PC-9 (cell line): ENCODE data around the gene HIBADH. TPM values are rescaled to one million over a fixed set of nuclear protein-coding genes. Genes with fewer than 3 reads are reported as not detected.

Experiments
- BruUV-seq: library from RNA; stranded (reverse); fragments of 400-500 nt; replicated peaks from 2 replicates; lab custom pipeline; 2021; lab: Mats Ljungman, UMichigan
- CTCF ChIA-PET: fragments of 300-600 bp; sonication (Branson Sonifier 250); formaldehyde crosslinking; loops from one replicate; lab custom pipeline; 2022; ENCODE audit warnings: antibody characterized with exemption; lab: Charles Lee
- POLR2A ChIA-PET: fragments of 300-600 bp; sonication (Branson Sonifier 250); formaldehyde crosslinking; loops from one replicate; lab custom pipeline; 2022; ENCODE audit warnings: antibody characterized with exemption; ENCODE audit not compliant: unreplicated experiment; lab: Charles Lee
- DNase-seq, 2 experiments: peaks; one replicate each; pipeline versions ENCODE4 v3.0.0 to v3.0.0-alpha.2; 2015 to 2022; ENCODE audit warnings: mixed read lengths in 1 of 2
- H2AFZ ChIP-seq: fragments of 200-600 bp; sonication (generic); 2 replicates; pipeline ENCODE4 v1.8.1; 2017; ENCODE audit warnings: antibody characterized with exemption
- H3F3A ChIP-seq: fragments of 200-600 bp; sonication (generic); 2 replicates; pipeline ENCODE4 v1.8.1; 2017; ENCODE audit warnings: antibody characterized with exemption, mild to moderate bottlenecking, low read depth; ENCODE audit not compliant: insufficient read depth
- H3K27ac ChIP-seq: fragments of 200-600 bp; sonication (generic); 2 replicates; pipeline ENCODE4 v1.6.1; 2016; ENCODE audit warnings: mixed run types
- H3K27me3 ChIP-seq: fragments of 200-600 bp; sonication (generic); 2 replicates; pipeline ENCODE4 v1.6.1; 2016; ENCODE audit warnings: low read depth, mixed run types; ENCODE audit not compliant: insufficient read depth
- H3K36me3 ChIP-seq: fragments of 200-600 bp; sonication (generic); 2 replicates; pipeline ENCODE4 v1.6.1; 2016; ENCODE audit warnings: low read depth, mixed run types
- H3K4me1 ChIP-seq: fragments of 200-600 bp; sonication (generic); replicated peaks from 2 replicates; pipeline ENCODE4 v1.6.1; 2016; ENCODE audit warnings: mixed run types; ENCODE audit not compliant: insufficient read depth
- H3K4me2 ChIP-seq: fragments of 200-600 bp; sonication (generic); 2 replicates; pipeline ENCODE4 v1.6.1; 2017; ENCODE audit warnings: mixed run types
- H3K4me3 ChIP-seq: fragments of 200-600 bp; sonication (generic); 2 replicates; pipeline ENCODE4 v1.6.1; 2016; ENCODE audit warnings: mixed run types
- H3K79me2 ChIP-seq: fragments of 200-600 bp; sonication (generic); 2 replicates; pipeline ENCODE4 v1.6.1; 2017; ENCODE audit warnings: low read depth, mixed run types
- H3K9me2 ChIP-seq: fragments of 200-600 bp; sonication (generic); 2 replicates; pipeline ENCODE4 v1.8.1; 2017; ENCODE audit warnings: mild to moderate bottlenecking; ENCODE audit not compliant: insufficient read depth
- H3K9me3 ChIP-seq: fragments of 200-600 bp; sonication (generic); 2 replicates; pipeline ENCODE4 v1.8.1; 2016; ENCODE audit warnings: low read depth; ENCODE audit not compliant: insufficient read depth
- H4K20me1 ChIP-seq: fragments of 200-600 bp; sonication (generic); 2 replicates; pipeline ENCODE4 v1.8.1; 2017; ENCODE audit not compliant: insufficient read depth
- EZH2 ChIP-seq: fragments of 200-600 bp; sonication (generic); IDR thresholded peaks from 2 replicates; pipeline ENCODE4 v1.8.0; 2017; ENCODE audit warnings: antibody characterized with exemption, low read depth
- intact Hi-C: fragments of 100-400 bp; cut with micrococcal nuclease; formaldehyde crosslinking; loops from one replicate; pipeline ENCODE4 v1.10.0; 2022; ENCODE audit not compliant: unreplicated experiment
- total RNA-seq: library from RNA; stranded (reverse); gene quantifications from 2 replicates; pipeline ENCODE4 v1.2.3, GENCODE V29; 2021
- TF ChIP-seq, protein P1 (sequence below): fragments of 200-600 bp; sonication (generic); conservative IDR thresholded peaks from 2 replicates; pipeline ENCODE4 v1.6.1; 2017; ENCODE audit warnings: mixed run types, antibody characterized with exemption, mild to moderate bottlenecking, moderate library complexity

The HIBADH gene
- total RNA-seq, 1 experiment from 2014 or later, result 73.9 TPM

DNA sequence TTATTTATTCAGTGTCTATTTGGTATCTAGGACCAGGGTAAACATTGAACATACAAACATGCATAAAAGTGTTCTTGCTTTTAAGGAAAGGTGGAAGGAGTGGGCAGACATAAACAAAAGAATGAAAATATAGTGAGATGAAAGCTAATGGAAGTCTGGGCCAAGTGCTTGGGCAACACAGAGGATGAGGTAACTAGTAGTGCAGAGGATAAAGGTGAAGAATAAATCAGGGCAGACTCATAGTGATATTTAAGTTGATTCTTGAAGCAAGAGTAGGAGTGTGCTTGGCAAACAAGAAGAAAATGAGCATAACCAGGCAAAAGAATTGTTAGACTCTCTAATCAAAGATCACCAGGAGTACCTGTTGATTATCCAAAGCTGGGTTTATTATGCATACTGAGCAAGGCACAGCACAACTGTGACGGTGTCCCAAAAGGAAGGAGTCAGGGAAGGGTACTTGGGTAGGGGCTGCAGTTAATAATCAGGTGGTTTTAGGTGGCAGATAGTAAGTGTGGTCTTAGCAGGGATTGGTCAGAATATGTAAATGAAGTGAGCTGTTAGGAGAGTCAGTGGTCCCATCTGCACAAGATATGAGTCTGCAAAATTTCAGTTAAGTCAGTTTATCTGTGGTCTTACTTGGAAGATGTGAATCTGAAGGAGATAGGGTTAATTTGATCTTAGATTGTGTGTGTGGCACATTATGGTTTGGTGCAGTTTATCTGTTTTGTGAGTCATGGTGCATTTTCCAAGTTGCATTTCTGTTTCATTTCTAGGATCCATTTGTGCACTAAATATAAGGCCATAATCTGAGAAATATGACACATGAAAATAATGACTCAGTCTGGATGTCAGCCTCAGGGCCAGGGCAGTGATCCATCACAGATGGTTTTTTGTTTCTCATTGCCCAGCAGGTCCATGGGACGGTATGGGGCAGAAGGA lies 46.7 kb upstream of the HIBADH start:
- DNase-seq, result peak; percentile 24 to 64
- Histone ChIP-seq H3K4me2 (peak overlapping the region; percentile 6; the same call in 1 of the 2 replicates), H3K4me3 (no peak overlapping the region), H3K9me3 (0 out of 2 replicates have a peak, but pooled peaks cover 4% of the 10 kb centered on the region), H3K27me3 (no peaks in the 10 kb centered on the region), H3K4me1 (peaks cover 15% of the 10 kb centered on the region), H3K36me3 (no peaks in the 10 kb centered on the region), H2AFZ (no peak overlapping the region; the same call in 1 of the 2 replicates), H3K79me2 (no peaks in the 10 kb centered on the region), H3K9me2 (no peaks in the 10 kb centered on the region), H3F3A (peaks cover 5% of the 10 kb centered on the region; the same call in 1 of the 2 replicates), H3K27ac (no peak overlapping the region), H4K20me1 (no peaks in the 10 kb centered on the region)
- intact Hi-C loops, result no loop called here
- TF ChIP-seq, protein P1, sequence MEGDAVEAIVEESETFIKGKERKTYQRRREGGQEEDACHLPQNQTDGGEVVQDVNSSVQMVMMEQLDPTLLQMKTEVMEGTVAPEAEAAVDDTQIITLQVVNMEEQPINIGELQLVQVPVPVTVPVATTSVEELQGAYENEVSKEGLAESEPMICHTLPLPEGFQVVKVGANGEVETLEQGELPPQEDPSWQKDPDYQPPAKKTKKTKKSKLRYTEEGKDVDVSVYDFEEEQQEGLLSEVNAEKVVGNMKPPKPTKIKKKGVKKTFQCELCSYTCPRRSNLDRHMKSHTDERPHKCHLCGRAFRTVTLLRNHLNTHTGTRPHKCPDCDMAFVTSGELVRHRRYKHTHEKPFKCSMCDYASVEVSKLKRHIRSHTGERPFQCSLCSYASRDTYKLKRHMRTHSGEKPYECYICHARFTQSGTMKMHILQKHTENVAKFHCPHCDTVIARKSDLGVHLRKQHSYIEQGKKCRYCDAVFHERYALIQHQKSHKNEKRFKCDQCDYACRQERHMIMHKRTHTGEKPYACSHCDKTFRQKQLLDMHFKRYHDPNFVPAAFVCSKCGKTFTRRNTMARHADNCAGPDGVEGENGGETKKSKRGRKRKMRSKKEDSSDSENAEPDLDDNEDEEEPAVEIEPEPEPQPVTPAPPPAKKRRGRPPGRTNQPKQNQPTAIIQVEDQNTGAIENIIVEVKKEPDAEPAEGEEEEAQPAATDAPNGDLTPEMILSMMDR, result no peak
- TF ChIP-seq EZH2, result no peak
- no TSS peak for BruUV-seq
- ChIA-PET CTCF (no interaction called here), POLR2A (interaction anchor here (0.6 kb wide), 2 partner anchors 20 to 561 kb away, joined by 3 to 6 read pairs; no protein-coding TSS in a partner anchor)

DNA sequence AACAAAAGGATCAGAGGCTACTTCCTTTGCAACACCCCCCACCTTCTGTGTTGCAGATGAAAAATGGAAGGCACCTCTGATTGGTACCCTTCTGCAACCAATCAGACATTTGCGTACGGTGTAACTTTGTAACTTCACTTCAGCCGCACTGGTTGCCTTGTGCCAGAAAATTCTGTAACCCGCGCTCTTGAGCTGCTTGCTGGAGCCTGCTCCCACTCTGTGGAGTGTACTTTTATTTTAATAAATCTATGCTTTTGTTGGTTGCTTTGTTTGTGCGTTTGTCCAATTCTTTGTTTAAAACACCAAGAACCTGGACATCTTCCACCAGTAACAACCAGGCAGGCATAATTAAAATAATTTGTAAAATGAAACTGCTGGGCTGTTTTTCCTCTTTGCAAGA lies 45.8 kb upstream of the HIBADH start:
- intact Hi-C loops, result no loop called here
- Histone ChIP-seq H3K79me2 (no peaks in the 10 kb centered on the region), H2AFZ (no peak overlapping the region), H4K20me1 (no peaks in the 10 kb centered on the region), H3K27me3 (no peaks in the 10 kb centered on the region), H3F3A (peaks cover 5% of the 10 kb centered on the region; the same call in 1 of the 2 replicates), H3K9me2 (no peaks in the 10 kb centered on the region), H3K9me3 (0 out of 2 replicates have a peak, but pooled peaks cover 4% of the 10 kb centered on the region), H3K4me1 (peaks cover 15% of the 10 kb centered on the region), H3K36me3 (no peaks in the 10 kb centered on the region), H3K27ac (no peak overlapping the region), H3K4me3 (no peak overlapping the region), H3K4me2 (no peak overlapping the region)
- CTCF ChIA-PET, result no interaction called here
- no TSS peak for BruUV-seq
- TF ChIP-seq, protein P1, result no peak
- no peak for TF ChIP-seq EZH2
- no peak for DNase-seq
- POLR2A ChIA-PET, result no interaction called here

DNA sequence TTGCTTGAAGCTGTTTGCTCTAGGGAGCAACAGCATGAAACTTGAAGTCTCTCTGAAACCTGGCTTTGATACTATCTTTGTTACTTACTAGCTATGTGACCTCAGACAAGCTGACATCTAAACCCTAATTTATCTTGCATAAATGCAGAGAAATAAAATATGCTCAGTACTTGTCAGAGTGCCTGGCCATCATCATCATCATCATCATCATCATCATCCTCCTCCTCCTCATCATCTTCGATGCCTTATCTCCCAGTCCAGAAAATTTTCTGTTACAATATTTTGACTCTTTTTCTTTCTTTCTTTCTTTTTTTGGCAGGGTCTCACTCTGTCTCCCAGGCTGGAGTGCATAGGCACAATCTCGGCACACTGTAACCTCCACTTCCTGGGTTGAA lies 42.5 kb upstream of the HIBADH start:
- no peak overlapping the region for H2AFZ ChIP-seq
- H3K4me1 ChIP-seq, result peaks cover 12% of the 10 kb centered on the region
- H3K9me2 ChIP-seq, result no peaks in the 10 kb centered on the region
- TF ChIP-seq, protein P1, result no peak
- no peak for TF ChIP-seq EZH2
- H3K79me2 ChIP-seq, result no peaks in the 10 kb centered on the region
- peaks cover 5% of the 10 kb centered on the region; the same call in 1 of the 2 replicates for H3F3A ChIP-seq
- H3K4me2 ChIP-seq, result no peak overlapping the region
- intact Hi-C loops, result no loop called here
- no peak overlapping the region for H3K4me3 ChIP-seq
- ChIA-PET POLR2A (no interaction called here), CTCF (no interaction called here)
- no peaks in the 10 kb centered on the region for H4K20me1 ChIP-seq
- no peak for DNase-seq
- no peaks in the 10 kb centered on the region for H3K36me3 ChIP-seq
- no peak overlapping the region for H3K27ac ChIP-seq
- 0 out of 2 replicates have a peak, but pooled peaks cover 4% of the 10 kb centered on the region for H3K9me3 ChIP-seq
- no peaks in the 10 kb centered on the region for H3K27me3 ChIP-seq
- BruUV-seq, result no TSS peak
